HG03139 (cell line): ENCODE measurements around the gene ETS1.

Source experiments
- ATAC-seq: cut with Tn5 transposase; IDR thresholded peaks from one replicate; pipeline ENCODE4 v1.9.1; 2021; ENCODE audit not compliant: unreplicated experiment

Gene ETS1

GRCh38 chr11:128412847-128413791 is 174.2 kb downstream of the ETS1 start:
- ATAC-seq = peak; percentile 91

GRCh38 chr11:128411812-128412211 is 175.5 kb downstream of the ETS1 start:
- ATAC-seq = no peak

GRCh38 chr11:128411150-128411549 is 176.2 kb downstream of the ETS1 start:
- no peak for ATAC-seq

GRCh38 chr11:128409476-128409875 is 177.9 kb downstream of the ETS1 start:
- no peak for ATAC-seq
